HG02870 (cell line): ENCODE results near the gene LGALS7.

Source experiments
- ATAC-seq: cut with Tn5 transposase; IDR thresholded peaks from one replicate; pipeline ENCODE4 v1.9.1; 2021; ENCODE audit warnings: mild to moderate bottlenecking, moderate library complexity; ENCODE audit not compliant: unreplicated experiment

Gene LGALS7

GRCh38 chr19:38741670-38742069 is 31.6 kb downstream of the LGALS7 start:
- no peak for ATAC-seq

GRCh38 chr19:38740932-38741331 is 32.4 kb downstream of the LGALS7 start:
- no peak for ATAC-seq

GRCh38 chr19:38740257-38740592 is 33.1 kb downstream of the LGALS7 start:
- ATAC-seq: no peak

- ATAC-seq: no peak
Measured at GRCh38 chr19:38739440-38740256, 33.7 kb downstream of the LGALS7 start.

- no peak for ATAC-seq
Measured at GRCh38 chr19:38737921-38738737, 35.2 kb downstream of the LGALS7 start.

GRCh38 chr19:38737281-38737865 is 35.9 kb downstream of the LGALS7 start:
- no peak for ATAC-seq

- ATAC-seq: no peak
Measured at GRCh38 chr19:38736413-38737280, 36.7 kb downstream of the LGALS7 start.

GRCh38 chr19:38736036-38736412 is 37.3 kb downstream of the LGALS7 start:
- no peak for ATAC-seq

- no peak for ATAC-seq
Measured at GRCh38 chr19:38735257-38735686, 38.0 kb downstream of the LGALS7 start.

GRCh38 chr19:38734426-38735256 is 38.7 kb downstream of the LGALS7 start:
- no peak for ATAC-seq

GRCh38 chr19:38734176-38734425 is 39.2 kb downstream of the LGALS7 start:
- ATAC-seq: no peak

GRCh38 chr19:38733493-38734175 is 39.7 kb downstream of the LGALS7 start:
- ATAC-seq: no peak

- ATAC-seq: no peak
Measured at GRCh38 chr19:38733241-38733492, 40.1 kb downstream of the LGALS7 start.

- ATAC-seq: no peak
Measured at GRCh38 chr19:38731654-38732301, 41.5 kb downstream of the LGALS7 start.

- no peak for ATAC-seq
Measured at GRCh38 chr19:38730731-38731589, 42.4 kb downstream of the LGALS7 start.

GRCh38 chr19:38730470-38730730 is 42.9 kb downstream of the LGALS7 start:
- no peak for ATAC-seq

GRCh38 chr19:38729653-38730469 is 43.5 kb downstream of the LGALS7 start:
- ATAC-seq: no peak
